Stimulated activated naive CD8-positive, alpha-beta T cell treated with anti-CD3 and anti-CD28 coated beads, Interleukin-15, amount 100 ng/mL, for 72 hours (primary cell): Measurements from ENCODE around the gene ZNF814.
A peak's percentile ranks its signal among the peaks of the same experiment; 100 is the strongest.
"Not testable (repeated sequence)": the region's sequence is repeated elsewhere in the genome, so short reads cannot be mapped to it uniquely, and the experiment has no call there.

ENCODE experiments used
- ATAC-seq: fragments of 150-1000 bp; cut with Tn5 transposase; 2 replicates; pipeline ENCODE4 v1.10.0; 2021; ENCODE audit warnings: mild to moderate bottlenecking, moderate library complexity
- DNase-seq, 2 donors: peaks; one replicate each; pipeline ENCODE4 v3.0.0; 2021 to 2022
- H3K27ac Mint-ChIP-seq, 2 donors: one replicate each; pipeline ENCODE4 v1.8.0; 2022; ENCODE audit warnings: mild to moderate bottlenecking in 2 of 2, mixed read lengths in 2 of 2, moderate library complexity in 2 of 2
- H3K27me3 Mint-ChIP-seq: one replicate; pipeline ENCODE4 v1.8.0; 2022; ENCODE audit warnings: mixed read lengths
- H3K4me1 Mint-ChIP-seq: one replicate; pipeline ENCODE4 v1.8.0; 2022; ENCODE audit warnings: mild to moderate bottlenecking, mixed read lengths
- H3K4me3 Mint-ChIP-seq, 2 donors: one replicate each; pipeline ENCODE4 v1.8.0; 2022; ENCODE audit warnings: mild to moderate bottlenecking in 2 of 2, mixed read lengths in 2 of 2, moderate library complexity in 1 of 2
- H3K9me3 Mint-ChIP-seq, 2 donors: one replicate each; pipeline ENCODE4 v1.8.0; 2022; ENCODE audit warnings: mixed read lengths in 2 of 2

Gene ZNF814

GRCh38 chr19:57888560-57889231, at the start of gene ZNF814:
Gene ZNF814 (minus strand): TSS chr19:57889037. CDS start chr19:57888802, 235 bp downstream.
- DNase-seq (peak; percentile 83 to 86), ATAC-seq (peak; percentile 96)
- H3K4me1 Mint-ChIP-seq: peaks cover 29% of the 10 kb centered on the region
- H3K4me3 Mint-ChIP-seq: peak within 1 kb of the TSS; percentile 97 to 98
- no peaks in the 10 kb centered on the region for H3K27me3 Mint-ChIP-seq
- peaks cover 41 to 65% of the 10 kb centered on the region in 2 donors for H3K9me3 Mint-ChIP-seq
- H3K27ac Mint-ChIP-seq: peak within 1 kb of the TSS; percentile 97 to 99

- DNase-seq: no peak
- H3K27me3 Mint-ChIP-seq: peaks cover 10% of the 10 kb centered on the region
- H3K4me3 Mint-ChIP-seq: no peak overlapping the region
- H3K9me3 Mint-ChIP-seq: peaks cover 39 to 66% of the 10 kb centered on the region in 2 donors
- ATAC-seq: no peak
- H3K4me1 Mint-ChIP-seq: peaks cover 13% of the 10 kb centered on the region
- no peak overlapping the region for H3K27ac Mint-ChIP-seq
Measured at GRCh38 chr19:57935731-57936130, 46.9 kb upstream of the ZNF814 start.

- H3K27me3 Mint-ChIP-seq: peaks cover 10% of the 10 kb centered on the region
- peak; percentile 38 to 54 for DNase-seq
- H3K9me3 Mint-ChIP-seq: peaks cover 43 to 70% of the 10 kb centered on the region in 2 donors
- peak within 1 kb of the TSS; percentile 86 to 94 for H3K4me3 Mint-ChIP-seq
- peak; percentile 94 for ATAC-seq
- peak within 1 kb of the TSS; percentile 88 to 96 for H3K27ac Mint-ChIP-seq
- peaks cover 13% of the 10 kb centered on the region for H3K4me1 Mint-ChIP-seq
Measured at GRCh38 chr19:57934820-57935665, 46.2 kb upstream of the ZNF814 start, which contains the start of gene ZNF418. Gene ZNF418 (minus strand): TSS chr19:57935402. CDS start chr19:57933822, 1,580 bp downstream.

- no peaks in the 10 kb centered on the region for H3K4me1 Mint-ChIP-seq
- H3K4me3 Mint-ChIP-seq: no peak overlapping the region
- H3K27ac Mint-ChIP-seq: peak overlapping the region in 1 of 2 donors; percentile 76
- H3K9me3 Mint-ChIP-seq: peaks cover 42 to 54% of the 10 kb centered on the region in 2 donors
- H3K27me3 Mint-ChIP-seq: no peaks in the 10 kb centered on the region
- ATAC-seq: no peak
- DNase-seq: no peak
Measured at GRCh38 chr19:57927587-57927986, 38.8 kb upstream of the ZNF814 start.

- Mint-ChIP-seq H3K27ac (peak within 1 kb of the TSS; percentile 92 to 97), H3K4me3 (peak within 1 kb of the TSS; percentile 85 to 92), H3K4me1 (peaks cover 41% of the 10 kb centered on the region), H3K9me3 (peaks cover 52 to 54% of the 10 kb centered on the region in 2 donors)
- peak; percentile 99 for ATAC-seq
- H3K27me3 Mint-ChIP-seq: not testable (repeated sequence)
- DNase-seq: peak; percentile 81 to 87
Measured at GRCh38 chr19:57916168-57916995, 27.5 kb upstream of the ZNF814 start, which contains the start of gene ZNF417. Gene ZNF417 (minus strand): TSS chr19:57916592. CDS start chr19:57916411, 181 bp downstream.

GRCh38 chr19:57914531-57914930, 25.7 kb upstream of the ZNF814 start:
- DNase-seq: no peak
- H3K4me1 Mint-ChIP-seq: peaks cover 41% of the 10 kb centered on the region

GRCh38 chr19:57907394-57907793, 18.6 kb upstream of the ZNF814 start:
- H3K9me3 Mint-ChIP-seq: peaks cover 42% of the 10 kb centered on the region in 2 donors
- ATAC-seq: no peak

More at GRCh38 chr19:57914531-57914930, 25.7 kb upstream of the ZNF814 start:
- Mint-ChIP-seq H3K9me3 (peaks cover 51 to 55% of the 10 kb centered on the region in 2 donors), H3K4me3 (peak overlapping the region in 1 of 2 donors; percentile 11), H3K27ac (no peak overlapping the region), H3K27me3 (no peaks in the 10 kb centered on the region)
- ATAC-seq: no peak

GRCh38 chr19:57905258-57905657, 16.4 kb upstream of the ZNF814 start:
- Mint-ChIP-seq H3K4me1 (peaks cover 6% of the 10 kb centered on the region), H3K27me3 (no peaks in the 10 kb centered on the region), H3K27ac (no peak overlapping the region), H3K4me3 (no peak overlapping the region), H3K9me3 (peaks cover 26 to 32% of the 10 kb centered on the region in 2 donors)
- ATAC-seq (no peak), DNase-seq (no peak)

More at GRCh38 chr19:57907394-57907793, 18.6 kb upstream of the ZNF814 start:
- Mint-ChIP-seq H3K27me3 (no peaks in the 10 kb centered on the region), H3K27ac (no peak overlapping the region), H3K4me3 (no peak overlapping the region), H3K4me1 (peaks cover 16% of the 10 kb centered on the region)
- no peak for DNase-seq

GRCh38 chr19:57903618-57904184, 14.9 kb upstream of the ZNF814 start:
- no peaks in the 10 kb centered on the region for H3K27me3 Mint-ChIP-seq
- H3K27ac Mint-ChIP-seq: no peak overlapping the region
- no peak for DNase-seq
- peaks cover 6% of the 10 kb centered on the region for H3K4me1 Mint-ChIP-seq
- H3K9me3 Mint-ChIP-seq: peaks cover 21 to 26% of the 10 kb centered on the region in 2 donors
- H3K4me3 Mint-ChIP-seq: no peak overlapping the region
- ATAC-seq: no peak

- Mint-ChIP-seq H3K9me3 (peaks cover 26 to 41% of the 10 kb centered on the region in 2 donors), H3K4me3 (no peak overlapping the region), H3K27me3 (no peaks in the 10 kb centered on the region), H3K27ac (no peak overlapping the region), H3K4me1 (peaks cover 6% of the 10 kb centered on the region)
- no peak for ATAC-seq
- DNase-seq: no peak
Measured at GRCh38 chr19:57900311-57900710, 11.5 kb upstream of the ZNF814 start.

- H3K27me3 Mint-ChIP-seq, H3K27ac Mint-ChIP-seq, DNase-seq, ATAC-seq, H3K4me3 Mint-ChIP-seq: not testable (repeated sequence)
- Mint-ChIP-seq H3K4me1 (peaks cover 24% of the 10 kb centered on the region), H3K9me3 (peaks cover 29 to 57% of the 10 kb centered on the region in 2 donors)
Measured at GRCh38 chr19:57890706-57891105, 1.9 kb upstream of the ZNF814 start.

- DNase-seq (no peak), ATAC-seq (no peak)
- H3K4me1 Mint-ChIP-seq: peaks cover 29% of the 10 kb centered on the region
- peak overlapping the region; percentile 97 to 98 for H3K4me3 Mint-ChIP-seq
- H3K27me3 Mint-ChIP-seq: no peaks in the 10 kb centered on the region
- H3K9me3 Mint-ChIP-seq: peaks cover 42 to 67% of the 10 kb centered on the region in 2 donors
- H3K27ac Mint-ChIP-seq: peak overlapping the region; percentile 97 to 99
Measured at GRCh38 chr19:57888107-57888559, 704 bp downstream of the ZNF814 start.

- ATAC-seq (no peak), DNase-seq (no peak)
- Mint-ChIP-seq H3K4me3 (peak overlapping the region; percentile 97 to 98), H3K9me3 (peaks cover 42 to 68% of the 10 kb centered on the region in 2 donors), H3K27me3 (no peaks in the 10 kb centered on the region), H3K27ac (peak overlapping the region in 1 of 2 donors; percentile 71), H3K4me1 (peaks cover 29% of the 10 kb centered on the region)
Measured at GRCh38 chr19:57887195-57887941, 1.5 kb downstream of the ZNF814 start.

GRCh38 chr19:57886046-57886445, 2.8 kb downstream of the ZNF814 start:
- H3K4me3 Mint-ChIP-seq: no peak overlapping the region
- ATAC-seq (no peak), DNase-seq (no peak)
- H3K27me3 Mint-ChIP-seq: no peaks in the 10 kb centered on the region
- peaks cover 29% of the 10 kb centered on the region for H3K4me1 Mint-ChIP-seq
- H3K9me3 Mint-ChIP-seq: peaks cover 42 to 61% of the 10 kb centered on the region in 2 donors
- no peak overlapping the region for H3K27ac Mint-ChIP-seq
